Subcutaneous adipose tissue (tissue), 4 donors: ENCODE data around the gene WBP1. TPM values are rescaled to one million over a fixed set of nuclear protein-coding genes. Genes with fewer than 3 reads are reported as not detected.

Experiments used
- CTCF ChIP-seq: fragments of 450-650 bp; IDR thresholded peaks from one replicate; pipeline ENCODE4 v1.5.1; 2016; ENCODE audit warnings: low read depth, mild to moderate bottlenecking, control low read depth, antibody characterized with exemption, moderate library complexity
- total RNA-seq, 4 donors: library from RNA; depleted of rRNA; stranded (reverse); fragments of >200 nt; gene quantifications; one replicate each; pipeline ENCODE4 v1.1.0, GENCODE V29; 2016

WBP1 gene
- total RNA-seq, 4 donors from 2014 or later = 18.9 to 55.3 (median 47.8) TPM

- no peak for TF ChIP-seq CTCF
These were observed 14.7 kb downstream of the WBP1 start for GRCh38 chr2:74472945-74473258.

- TF ChIP-seq CTCF = no peak
These were observed 16.2 kb downstream of the WBP1 start for GRCh38 chr2:74474481-74474880.

GRCh38 chr2:74474899-74475298 is 16.7 kb downstream of the WBP1 start:
- no peak for TF ChIP-seq CTCF

- TF ChIP-seq CTCF = no peak
These were observed 23.2 kb downstream of the WBP1 start for GRCh38 chr2:74481431-74481830.

- no peak for TF ChIP-seq CTCF
These were observed 23.9 kb downstream of the WBP1 start for GRCh38 chr2:74481961-74482800.

- no peak for TF ChIP-seq CTCF
These were observed 24.8 kb downstream of the WBP1 start, which contains the start of the genes CCDC142 and TTC31 for GRCh38 chr2:74482801-74483674. TSS of gene CCDC142 (minus strand) at chr2:74482998. CDS start at chr2:74482837, 161 bp downstream. TSS of gene TTC31 (plus strand) at chr2:74483081. CDS start at chr2:74483096, 15 bp downstream.

- TF ChIP-seq CTCF = no peak
These were observed 27.9 kb downstream of the WBP1 start for GRCh38 chr2:74486141-74486540.
